Stimulated activated CD4-positive, alpha-beta T cell treated with anti-CD3 and anti-CD28 coated beads, TNF-alpha, amount 100 ng/mL, for 1 hour (primary cell): ENCODE data around the gene SMPD3.

ENCODE experiments used
- DNase-seq, 3 donors: peaks; one replicate each; pipeline ENCODE4 v3.0.0-alpha.2; 2020; ENCODE audit warnings: low read depth in 3 of 3, low spot score in 1 of 3

The SMPD3 gene

DNA sequence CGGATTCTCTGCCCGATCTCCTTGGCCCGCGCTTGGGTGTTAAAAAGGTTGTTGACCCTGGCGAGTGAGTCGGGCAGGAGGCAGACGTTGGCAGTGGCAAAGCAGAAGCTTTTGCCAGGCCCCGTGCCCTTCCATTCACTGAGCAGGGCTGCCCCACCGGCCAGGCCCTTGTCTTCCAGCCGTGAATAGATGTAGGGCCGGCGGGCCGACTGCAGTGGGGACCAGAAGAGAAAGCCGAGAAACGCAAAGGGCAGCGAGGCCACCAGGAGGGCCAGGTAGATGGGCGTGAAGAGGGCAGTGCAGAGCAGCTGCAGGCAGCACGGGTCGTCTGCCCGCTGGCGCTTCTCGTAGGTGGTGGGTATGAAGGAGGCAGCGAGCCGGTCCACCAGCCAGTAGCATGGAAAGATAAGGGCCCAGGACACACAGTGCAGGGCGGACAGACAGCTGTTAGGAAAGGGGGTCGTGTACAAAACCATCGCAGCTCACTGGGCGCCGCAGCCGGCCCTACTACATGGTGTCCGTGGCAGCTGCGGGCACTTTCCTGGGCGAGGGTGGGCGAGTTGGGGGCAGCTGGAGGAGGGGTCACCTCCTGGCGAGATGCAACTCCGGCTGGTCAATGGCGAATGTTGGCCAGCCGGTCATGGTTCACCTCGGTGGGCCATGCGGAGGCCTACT is 76.5 kb downstream of the SMPD3 start:
- DNase-seq = no peak

DNA sequence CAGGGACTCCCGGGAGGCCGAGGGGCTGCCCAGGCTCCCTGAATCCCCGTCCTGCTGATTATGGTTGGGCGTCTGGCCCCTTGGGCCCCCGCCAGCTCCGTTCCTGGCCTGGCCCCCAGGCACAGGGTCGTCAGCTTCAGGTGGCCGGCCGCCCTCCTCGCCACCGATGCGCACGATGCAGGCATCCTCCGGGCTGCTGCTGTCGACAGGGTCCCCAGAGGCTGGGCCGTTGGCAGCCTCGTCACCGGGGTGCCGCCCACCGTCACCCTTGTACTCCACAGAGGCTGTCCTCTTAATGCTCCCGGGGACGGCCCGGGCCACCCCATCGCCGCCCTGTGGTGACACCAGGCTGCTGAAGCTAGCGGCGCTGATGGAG is 77.0 kb downstream of the SMPD3 start:
- no peak for DNase-seq

DNA sequence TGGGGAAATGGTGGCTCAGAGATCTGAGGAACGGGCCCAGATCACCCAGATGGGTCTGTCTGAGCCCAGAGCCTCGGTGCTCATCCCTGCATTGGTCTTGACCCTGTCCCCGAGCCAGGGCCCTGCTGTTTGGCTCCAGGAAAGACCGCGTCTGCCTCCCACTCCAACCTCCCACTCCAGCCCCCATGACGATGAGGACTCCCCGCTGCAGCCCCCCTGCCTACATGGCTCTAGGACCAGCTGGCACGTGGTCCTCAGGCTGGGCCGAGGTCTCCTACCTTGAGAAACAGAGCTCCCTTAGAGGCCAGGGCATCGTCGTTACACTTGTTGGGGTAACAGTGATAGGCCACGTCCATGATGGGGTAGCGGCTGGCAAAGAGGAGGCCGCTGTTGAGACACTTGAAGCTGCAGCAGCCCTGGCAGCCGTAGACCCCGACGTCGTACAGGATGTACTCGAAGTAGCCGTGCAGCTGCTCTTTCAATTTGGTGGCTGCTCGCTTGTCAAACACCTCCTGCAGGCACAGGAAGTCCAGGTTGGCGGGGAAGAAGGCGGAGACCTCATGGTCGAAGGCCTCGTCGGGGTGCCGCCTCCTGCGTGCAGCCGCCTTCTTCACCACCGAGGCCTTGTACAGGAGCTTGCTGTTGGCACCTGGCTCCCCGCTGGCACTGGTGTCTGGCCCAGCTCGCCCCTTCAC is 77.6 kb downstream of the SMPD3 start:
- DNase-seq = no peak

DNA sequence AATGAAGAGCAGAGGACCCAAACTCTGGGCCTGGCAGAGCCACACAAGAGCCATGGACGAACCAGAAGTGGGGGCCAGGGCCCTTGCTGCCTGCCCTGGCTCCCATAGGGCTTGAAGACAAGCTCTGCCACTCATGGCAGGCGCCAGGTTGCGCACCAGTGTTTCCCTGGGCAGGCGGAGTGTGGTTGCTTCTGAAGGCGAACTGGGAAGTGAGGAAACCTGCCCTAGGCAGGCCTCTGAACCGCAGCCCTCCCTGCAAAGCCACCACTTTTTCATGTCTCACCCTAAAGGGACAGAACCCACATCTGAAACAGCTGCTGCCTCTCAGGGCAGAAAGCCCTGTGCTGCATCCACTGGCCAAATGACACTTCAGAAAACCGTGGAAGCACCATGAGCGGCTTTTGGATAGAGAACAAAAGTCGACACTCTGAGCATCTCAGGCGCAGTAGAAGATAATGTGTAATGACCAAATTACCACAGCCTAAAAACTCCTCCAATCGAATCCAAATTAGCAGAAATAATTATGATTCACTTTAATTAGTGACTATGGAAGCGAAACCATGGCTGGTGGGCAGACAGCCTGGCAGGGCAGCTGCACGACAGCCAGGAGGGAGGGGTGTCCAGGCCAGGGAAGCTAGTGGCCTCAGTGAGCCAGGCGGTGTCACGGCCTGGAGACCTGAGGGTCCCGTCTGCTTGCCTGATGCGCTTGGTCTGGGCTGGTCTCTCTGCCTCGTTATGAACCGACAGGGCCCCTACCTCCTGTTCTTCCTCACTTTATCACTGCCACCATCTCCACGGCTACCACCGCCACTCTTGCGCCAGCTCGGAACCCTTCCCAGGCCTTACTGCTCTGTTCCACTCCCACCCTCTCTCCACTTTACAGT is 78.4 kb downstream of the SMPD3 start:
- no peak for DNase-seq

DNA sequence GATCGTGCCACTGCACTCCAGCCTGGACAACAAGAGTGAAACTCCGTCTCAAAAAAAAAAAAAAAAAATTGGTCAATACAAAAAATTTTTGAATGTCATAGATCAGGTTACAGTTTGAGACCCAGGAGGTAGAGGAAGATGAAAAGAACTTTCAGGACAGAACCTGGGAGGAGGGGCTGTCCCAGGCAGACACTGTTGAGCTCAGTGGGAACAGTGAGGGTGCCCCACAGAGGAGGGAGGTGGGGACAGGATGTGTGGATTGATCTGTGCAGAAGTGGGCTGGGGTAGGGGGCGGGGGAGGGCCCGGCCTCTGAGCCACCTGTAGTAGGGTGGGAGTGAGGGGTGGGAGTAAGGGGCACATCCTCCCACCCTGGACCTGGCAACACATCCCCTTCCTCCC is 79.1 kb downstream of the SMPD3 start:
- DNase-seq = no peak

DNA sequence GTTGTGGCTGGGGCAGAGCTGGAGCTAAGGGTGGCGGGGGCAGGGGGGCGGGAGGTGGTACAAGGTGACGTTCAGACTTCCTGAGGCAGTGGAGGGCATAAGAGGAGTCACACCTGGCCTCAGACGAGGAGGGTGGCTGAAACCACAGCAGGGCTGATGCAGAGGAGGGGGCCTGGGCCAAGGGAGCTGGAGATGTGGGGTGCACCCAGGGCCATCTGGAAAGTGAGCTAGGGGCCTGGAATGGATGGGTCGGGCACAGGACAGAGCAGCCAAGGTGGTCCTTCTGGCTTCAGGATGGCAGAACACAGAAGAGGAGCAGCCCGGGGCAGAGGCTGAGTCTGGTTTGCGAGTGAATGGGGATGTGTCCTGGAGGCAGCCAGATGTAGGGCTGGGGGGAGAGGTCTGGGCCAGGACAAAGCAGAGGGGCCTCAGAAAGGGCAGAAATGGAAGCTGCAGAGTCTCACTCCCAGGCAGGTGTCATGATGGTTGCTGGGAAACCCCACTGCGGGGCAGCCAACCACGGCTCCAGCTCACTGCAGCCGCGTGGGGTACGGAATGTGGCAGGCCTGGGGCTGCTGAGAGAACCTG is 79.9 kb downstream of the SMPD3 start:
- DNase-seq = no peak

DNA sequence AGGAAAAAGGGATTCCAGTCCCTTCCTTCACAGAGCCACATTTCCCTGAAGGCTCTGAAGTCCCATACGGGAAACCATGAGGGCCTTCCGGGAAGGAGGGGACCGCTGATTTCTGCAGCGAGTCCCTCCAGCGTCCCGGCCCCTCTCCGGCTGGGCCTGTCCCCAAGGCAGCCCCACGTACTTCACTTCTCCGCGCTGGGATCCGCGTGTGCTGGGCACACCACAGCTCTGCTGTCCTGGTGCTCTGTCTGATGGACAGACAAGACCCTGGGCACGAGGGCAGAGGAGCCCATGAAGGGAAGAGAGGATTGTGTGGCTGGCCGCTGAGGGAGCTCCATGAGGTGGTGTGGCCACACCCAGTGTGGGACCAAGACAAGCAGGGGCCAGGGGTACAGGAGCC is 80.4 kb downstream of the SMPD3 start:
- no peak for DNase-seq

DNA sequence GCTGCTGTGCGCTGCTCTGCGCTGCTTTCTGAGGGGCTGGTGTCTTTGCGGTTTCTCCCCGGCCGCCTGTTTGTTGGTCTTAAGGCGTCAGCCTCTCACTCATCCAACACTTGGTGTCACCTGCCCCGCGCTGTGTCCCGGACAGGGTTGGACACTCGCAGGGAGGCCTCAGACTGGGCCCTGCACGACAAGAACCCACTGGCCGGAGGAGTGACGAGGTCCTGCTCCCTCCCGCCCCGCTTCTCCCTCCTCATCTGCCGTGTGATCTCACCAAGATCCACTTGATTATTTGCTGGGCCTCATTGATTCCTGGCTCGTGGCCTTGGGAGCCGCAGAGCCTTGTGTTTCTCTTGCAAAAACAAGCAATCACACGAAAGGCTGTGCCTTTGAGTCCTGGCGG is 80.9 kb downstream of the SMPD3 start:
- DNase-seq = no peak

DNA sequence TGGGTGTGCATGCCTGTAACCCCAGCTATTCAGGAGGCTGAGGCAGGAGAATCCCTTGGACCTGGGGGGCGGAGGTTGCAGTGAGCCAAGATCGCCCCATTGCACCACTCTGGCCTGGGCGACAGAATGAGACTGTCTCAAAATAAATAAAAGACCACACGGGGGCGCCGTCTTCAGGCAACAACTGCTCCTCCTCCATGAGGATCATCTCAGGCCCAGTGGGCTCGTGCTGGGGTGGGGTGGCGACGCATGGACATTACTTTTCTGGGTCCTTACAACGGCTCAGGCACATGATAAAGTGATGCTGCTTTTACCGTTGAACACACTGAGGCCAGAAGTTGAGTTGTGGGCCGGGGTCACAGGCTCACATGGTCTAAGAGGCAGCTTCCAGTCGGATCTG is 81.3 kb downstream of the SMPD3 start:
- DNase-seq = no peak

DNA sequence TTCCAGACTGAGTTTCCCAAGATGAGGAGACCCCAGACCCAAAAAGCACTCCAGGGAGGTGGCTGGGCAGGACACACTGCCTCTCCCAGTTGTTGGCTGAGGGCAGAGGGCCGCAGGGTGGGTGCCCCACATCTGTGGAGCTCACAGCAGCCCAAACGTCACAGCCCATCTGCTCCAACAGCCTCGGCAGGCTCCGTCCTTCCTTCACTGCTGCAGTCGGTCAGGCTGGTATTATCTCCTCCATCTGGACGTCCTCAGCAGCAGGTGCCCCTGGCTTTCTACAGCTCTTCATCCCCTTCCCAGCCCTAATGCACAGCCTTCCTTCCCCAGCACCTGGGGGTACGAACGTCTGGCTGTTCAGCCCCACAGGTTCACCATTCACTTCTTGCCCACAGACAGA is 82.2 kb downstream of the SMPD3 start:
- no peak for DNase-seq

DNA sequence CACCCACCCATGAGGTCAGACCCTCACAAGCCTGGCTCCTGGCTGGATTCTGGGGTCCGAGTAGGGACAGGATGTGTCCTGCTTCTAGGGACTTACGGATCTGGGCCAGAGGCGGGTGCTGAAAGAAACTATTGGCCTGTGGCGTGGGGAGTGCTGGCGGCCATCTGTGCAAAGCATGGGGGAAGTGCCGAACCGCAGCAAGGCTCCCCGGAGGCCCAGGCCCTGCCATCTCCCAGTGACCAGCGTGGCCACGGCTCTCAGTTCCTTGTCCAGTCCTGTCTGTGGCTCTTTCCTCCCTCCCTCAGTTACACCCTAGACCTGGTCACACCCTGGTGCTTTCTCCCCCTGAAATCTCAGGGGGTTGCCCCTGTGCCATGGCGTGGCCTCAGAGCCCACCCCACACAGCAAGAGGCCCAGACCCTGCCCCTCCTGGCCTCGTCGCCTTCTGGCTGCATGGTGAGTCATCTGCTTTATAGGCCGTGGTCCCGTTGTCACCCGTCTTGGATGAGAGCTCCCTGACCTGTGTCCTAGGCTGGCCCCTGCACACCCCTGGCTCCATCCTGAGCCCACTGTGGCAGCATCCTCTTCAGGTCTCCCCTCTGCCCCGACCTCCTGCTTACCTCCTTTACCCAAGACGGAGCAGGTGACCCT is 83.0 kb downstream of the SMPD3 start:
- DNase-seq = no peak

DNA sequence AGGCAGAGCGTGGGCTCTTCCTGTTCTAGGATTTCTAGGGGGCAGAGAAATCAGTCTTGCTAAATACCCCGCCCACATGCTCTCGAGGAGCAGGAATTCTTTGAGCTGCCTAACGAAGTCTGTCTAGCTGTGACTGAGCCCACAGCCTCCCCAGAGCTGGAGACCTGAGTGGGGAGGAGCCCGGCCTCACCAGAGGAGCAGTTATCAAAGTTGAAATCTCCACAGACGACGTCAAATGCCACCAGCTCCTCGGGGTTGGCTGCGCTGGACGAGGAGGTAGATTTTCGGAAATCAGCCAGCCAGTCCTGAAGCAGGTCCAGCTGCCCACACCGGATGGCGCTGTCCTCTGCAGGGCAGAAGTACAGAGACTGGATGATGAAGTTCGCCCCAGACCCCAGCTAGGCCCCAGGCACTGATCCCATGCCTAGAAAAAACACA is 83.7 kb downstream of the SMPD3 start:
- DNase-seq = no peak

DNA sequence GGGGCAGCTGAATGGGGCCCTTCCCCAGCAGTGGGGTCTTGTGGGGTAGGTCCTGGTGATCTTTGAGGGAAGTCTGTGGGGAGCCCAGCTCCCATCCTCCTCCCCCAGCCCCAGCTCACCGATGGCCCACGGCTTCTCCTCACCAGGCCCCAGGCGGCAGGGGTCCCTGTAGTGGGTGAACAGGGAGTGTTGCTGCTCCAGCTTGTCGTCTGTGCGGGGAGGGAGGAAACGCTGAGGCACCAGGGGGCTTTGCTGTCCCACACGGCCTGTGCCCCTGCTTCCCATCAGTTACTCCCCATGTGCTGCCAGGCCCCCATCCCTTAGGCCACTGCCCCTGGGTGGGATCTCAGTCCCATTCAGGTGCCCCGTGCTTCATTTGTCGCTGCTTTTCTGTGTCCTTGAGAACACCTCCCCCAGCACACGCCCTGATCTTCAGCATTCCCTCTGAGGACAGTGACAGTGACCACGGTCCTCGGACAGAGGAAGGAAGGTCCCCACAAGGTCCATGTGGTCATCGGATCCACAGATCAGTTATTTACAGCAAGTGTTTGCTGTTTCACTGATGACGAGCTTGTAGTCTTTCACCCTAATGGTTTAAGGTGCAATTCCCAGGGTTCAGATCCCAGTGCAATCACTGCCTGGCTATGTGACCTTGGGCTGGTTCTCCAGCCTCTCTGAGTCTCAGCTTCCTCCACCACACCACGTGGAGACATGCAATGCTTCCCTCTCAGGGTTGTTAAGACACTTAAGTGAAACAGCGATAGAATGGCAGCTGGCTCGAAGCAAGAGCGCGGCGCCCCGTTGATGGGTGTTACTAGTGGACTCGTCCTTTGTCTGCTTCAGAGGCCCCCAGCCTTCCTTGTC is 84.4 kb downstream of the SMPD3 start:
- no peak for DNase-seq

DNA sequence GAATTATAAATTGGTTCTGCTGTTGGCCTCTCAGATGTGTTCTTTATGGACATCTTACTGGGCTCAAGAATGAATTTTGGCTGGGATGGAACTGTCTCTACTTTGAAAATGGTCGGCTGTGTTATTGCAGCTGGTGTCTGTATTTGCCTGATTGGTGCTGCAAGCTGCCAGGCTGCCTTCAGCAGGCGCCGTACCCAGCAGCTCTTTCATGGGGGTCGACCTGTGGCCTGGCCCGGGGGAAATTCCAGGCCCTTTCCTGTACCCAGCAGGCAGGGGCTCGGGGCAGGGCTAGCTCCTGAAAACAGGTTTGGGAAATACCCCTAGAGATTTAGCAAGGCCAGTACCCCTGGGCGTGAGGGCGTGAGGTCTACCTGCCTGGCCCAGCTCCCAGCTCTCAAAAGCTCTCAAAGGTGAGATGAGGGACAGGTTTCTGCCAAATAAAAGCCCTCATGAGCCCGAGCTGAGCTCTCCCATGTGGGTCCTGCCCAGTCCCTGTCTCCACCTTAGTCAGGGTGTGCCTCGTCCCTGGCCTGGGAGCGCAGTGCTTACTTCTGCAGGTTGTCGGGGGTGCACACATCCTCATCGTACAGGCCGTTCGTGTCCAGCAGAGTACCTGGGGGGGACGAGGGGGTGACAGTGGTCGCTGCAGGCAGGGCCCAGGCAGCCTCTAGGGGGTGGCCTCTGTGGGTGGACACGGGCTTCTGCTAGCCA is 85.2 kb downstream of the SMPD3 start:
- DNase-seq = no peak

DNA sequence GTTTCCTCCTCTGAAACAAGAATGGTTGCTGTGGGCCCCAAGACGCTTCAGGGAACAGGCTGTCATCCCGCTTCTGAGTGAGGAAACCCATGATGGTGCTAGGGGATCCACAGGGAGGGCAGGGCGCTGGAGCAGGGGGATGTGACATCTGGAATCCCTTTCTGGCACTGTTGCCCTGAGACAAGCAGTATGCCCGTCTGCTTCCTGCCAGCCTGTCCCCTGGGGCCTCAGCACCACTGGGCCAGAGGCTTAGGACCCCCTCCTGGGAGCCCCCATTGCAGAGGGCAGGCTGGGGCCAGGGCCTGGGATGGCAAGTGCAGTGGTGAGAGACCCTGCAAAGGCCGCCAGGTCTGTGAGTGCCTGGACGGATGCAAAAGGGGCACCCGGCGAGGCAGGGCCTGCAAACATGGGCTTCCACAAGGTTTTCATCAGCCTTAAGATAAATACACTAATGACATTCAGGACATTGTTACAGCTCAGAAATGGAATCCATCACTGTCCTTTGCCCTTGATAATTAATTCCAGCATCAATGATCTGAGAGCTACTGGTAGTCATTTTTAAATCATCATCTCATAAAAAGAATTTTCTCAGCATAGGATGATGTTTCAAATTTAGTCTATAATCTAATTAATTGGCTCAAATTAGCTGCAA is 85.9 kb downstream of the SMPD3 start:
- no peak for DNase-seq

DNA sequence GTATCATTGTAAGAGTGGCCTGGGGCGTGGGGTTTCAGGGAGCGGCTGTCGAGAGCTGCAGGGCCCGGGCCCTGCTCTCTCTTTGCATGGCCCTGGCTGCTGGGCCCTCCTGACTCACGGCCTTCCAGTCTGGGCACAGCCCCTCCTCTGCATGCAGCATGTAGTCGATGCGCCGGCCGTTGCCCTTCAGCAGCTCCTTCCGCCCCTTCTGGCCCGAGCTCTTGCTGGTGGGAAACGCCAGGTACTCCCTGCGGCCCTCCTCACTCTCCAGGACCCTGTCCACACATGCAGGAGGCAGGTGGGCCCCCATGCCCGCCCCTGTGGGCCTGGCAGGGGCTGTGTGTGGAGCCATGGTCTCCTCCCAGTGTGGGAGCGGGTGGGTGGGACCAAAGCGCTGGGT is 86.8 kb downstream of the SMPD3 start:
- DNase-seq = no peak

DNA sequence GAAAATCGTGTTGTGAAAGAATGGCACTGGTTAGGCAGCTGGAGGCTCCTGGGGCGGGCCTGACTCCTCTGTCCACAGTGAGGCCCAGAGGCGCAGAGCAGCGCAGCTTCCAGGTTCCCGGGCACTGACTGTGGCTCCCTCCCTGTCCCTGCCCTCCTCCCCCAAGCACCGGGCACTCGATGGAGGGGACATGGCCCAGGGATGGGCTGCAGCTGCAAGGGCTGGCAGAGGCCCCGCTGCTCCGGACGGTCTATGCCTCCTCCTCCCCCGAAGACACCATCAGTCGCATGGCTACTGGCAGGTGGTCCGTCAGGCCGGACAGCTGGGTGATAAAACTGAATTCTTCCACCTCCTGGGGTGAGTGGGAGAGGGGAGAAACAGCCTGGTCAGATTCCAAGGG is 87.4 kb downstream of the SMPD3 start:
- no peak for DNase-seq

DNA sequence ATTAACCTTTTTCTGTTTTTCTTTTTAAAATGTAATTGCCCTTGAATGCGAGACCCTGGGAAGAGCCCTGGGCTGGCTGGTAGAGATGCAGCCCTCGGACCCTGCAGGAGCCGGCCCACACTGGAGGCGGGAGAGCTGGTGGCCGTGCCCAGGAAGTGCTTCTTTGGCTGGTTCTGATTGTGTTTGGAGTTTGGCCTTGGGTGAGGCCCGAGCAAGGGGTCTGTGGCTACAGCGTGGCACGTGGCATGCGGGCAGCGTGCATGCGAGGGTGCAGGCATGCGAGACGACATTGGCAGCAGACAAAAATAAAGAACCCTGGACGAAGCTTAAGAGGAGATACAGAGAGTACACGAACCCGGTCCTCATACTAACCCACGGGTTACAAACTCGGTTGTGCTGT is 87.8 kb downstream of the SMPD3 start:
- DNase-seq = no peak
